Measurements from ENCODE around the gene MSN. TPM values are rescaled to one million over a fixed set of nuclear protein-coding genes. Genes with fewer than 3 reads are reported as not detected.

Gene MSN
- total and polyA plus RNA-seq, 4 donors, result 168 to 399 (median 299) TPM

GRCh38 chrX:65705439-65705838 lies 38.0 kb downstream of the MSN start:
- no peaks in the 10 kb centered on the region for H3K27me3 ChIP-seq (ENCODE audit: control insufficient read depth in 3 of 3, insufficient read depth in 3 of 3, low read length in 2 of 3)
- peaks cover 0 to 46% (median 3%) of the 10 kb centered on the region in 5 donors for H3K4me1 ChIP-seq (ENCODE audit: control insufficient read depth in 5 of 5, insufficient read depth in 5 of 5, low read length in 5 of 5)
- H3K27ac ChIP-seq (ENCODE audit: low read depth in 1 of 2, low read length in 1 of 2), result peak overlapping the region; percentile 68 to 89
- ATAC-seq (ENCODE audit: insufficient read depth, low FRiP score), result no peak
- no peak for TF ChIP-seq CTCF (IDR thresholded peaks at IDR 0.05; ENCODE audit: control extremely low read depth, extremely low read depth)
- no peak overlapping the region for H3K9ac ChIP-seq (ENCODE audit: insufficient read depth in 1 of 2, low read length in 2 of 2)
- WGBS, 2 donors, result 61 to 64% methylated on average over 5 of the region's 5 CpGs
- H3K36me3 ChIP-seq (ENCODE audit: control insufficient read depth in 4 of 4, insufficient read depth in 4 of 4, low read length in 4 of 4), result peaks cover 0 to 4% (median 0%) of the 10 kb centered on the region in 4 donors
- no peak overlapping the region for H3K4me3 ChIP-seq
- no peaks in the 10 kb centered on the region for H3K9me3 ChIP-seq (ENCODE audit: control insufficient read depth in 4 of 4, insufficient read depth in 3 of 4, low read length in 3 of 4)
- DNase-seq, result no peak

- H3K9me3 ChIP-seq (ENCODE audit: control insufficient read depth in 4 of 4, insufficient read depth in 3 of 4, low read length in 3 of 4), result no peaks in the 10 kb centered on the region
- H3K4me3 ChIP-seq, result no peak overlapping the region
- H3K36me3 ChIP-seq (ENCODE audit: control insufficient read depth in 4 of 4, insufficient read depth in 4 of 4, low read length in 4 of 4), result no peaks in the 10 kb centered on the region
- TF ChIP-seq CTCF (IDR thresholded peaks at IDR 0.05; ENCODE audit: control extremely low read depth, extremely low read depth), result no peak
- H3K4me1 ChIP-seq (ENCODE audit: control insufficient read depth in 5 of 5, insufficient read depth in 5 of 5, low read length in 5 of 5), result peaks cover 0 to 38% (median 3%) of the 10 kb centered on the region in 5 donors
- 40 to 48% methylated on average over 5 of the region's 5 CpGs for WGBS, 2 donors
- no peak overlapping the region for H3K9ac ChIP-seq (ENCODE audit: insufficient read depth in 1 of 2, low read length in 2 of 2)
- DNase-seq, result peak in 2 of 3 donors; percentile 23 to 39
- ATAC-seq (ENCODE audit: insufficient read depth, low FRiP score), result peak; percentile 45
- H3K27me3 ChIP-seq (ENCODE audit: control insufficient read depth in 3 of 3, insufficient read depth in 3 of 3, low read length in 2 of 3), result no peaks in the 10 kb centered on the region
- peak overlapping the region; percentile 68 to 89 for H3K27ac ChIP-seq (ENCODE audit: low read depth in 1 of 2, low read length in 1 of 2)
Measured at GRCh38 chrX:65706041-65706828, 38.8 kb downstream of the MSN start.

GRCh38 chrX:65707151-65707550 lies 39.7 kb downstream of the MSN start:
- Histone ChIP-seq H3K4me1 (ENCODE audit: control insufficient read depth in 5 of 5, insufficient read depth in 5 of 5, low read length in 5 of 5) (peaks cover 0 to 42% (median 3%) of the 10 kb centered on the region in 5 donors), H3K9me3 (ENCODE audit: control insufficient read depth in 4 of 4, insufficient read depth in 3 of 4, low read length in 3 of 4) (no peaks in the 10 kb centered on the region), H3K27ac (ENCODE audit: low read depth in 1 of 2, low read length in 1 of 2) (peak overlapping the region; percentile 68 to 89), H3K4me3 (no peak overlapping the region), H3K36me3 (ENCODE audit: control insufficient read depth in 4 of 4, insufficient read depth in 4 of 4, low read length in 4 of 4) (no peaks in the 10 kb centered on the region), H3K27me3 (ENCODE audit: control insufficient read depth in 3 of 3, insufficient read depth in 3 of 3, low read length in 2 of 3) (no peaks in the 10 kb centered on the region), H3K9ac (ENCODE audit: insufficient read depth in 1 of 2, low read length in 2 of 2) (no peak overlapping the region)
- no peak for DNase-seq
- no peak for ATAC-seq (ENCODE audit: insufficient read depth, low FRiP score)
- no peak for TF ChIP-seq CTCF (IDR thresholded peaks at IDR 0.05; ENCODE audit: control extremely low read depth, extremely low read depth)
- 22 to 36% methylated on average over 2 of the region's 2 CpGs for WGBS, 2 donors

Data from lung (tissue), 12 donors.